Measurements from ENCODE around the gene CTNNA3. TPM values are rescaled to one million over a fixed set of nuclear protein-coding genes. Genes with fewer than 3 reads are reported as not detected.

Gene CTNNA3
- total and polyA plus RNA-seq, 2 of the 4 experiments (the other 2 are of a cell fraction), result 0.19 to 0.90 TPM

GRCh38 chr10:66860376-66860945 is 835.5 kb downstream of the CTNNA3 start:
- H3K9me1 ChIP-seq (ENCODE audit: insufficient read depth, low read length), result no peaks in the 10 kb centered on the region
- no TSS peak for BruUV-seq (replicated peaks)
- no peaks in the 10 kb centered on the region for H3K9me3 ChIP-seq (ENCODE audit: control insufficient read depth, insufficient read depth, low read length)
- H2AK5ac ChIP-seq (ENCODE audit: low read depth, low read length), result no peak overlapping the region
- H3K36me3 ChIP-seq (ENCODE audit: control insufficient read depth, insufficient read depth, low read length), result no peaks in the 10 kb centered on the region
- H3K4me2 ChIP-seq (ENCODE audit: low read depth, low read length), result no peak overlapping the region
- H4K91ac ChIP-seq (ENCODE audit: insufficient read depth, low read depth, low read length), result no peak overlapping the region
- no peak overlapping the region for H2BK20ac ChIP-seq (ENCODE audit: low read depth, low read length)
- no peak overlapping the region for H3K18ac ChIP-seq (ENCODE audit: low read depth, low read length)
- no peak overlapping the region for H2BK5ac ChIP-seq (ENCODE audit: low read depth, low read length, poor library complexity, severe bottlenecking)
- in situ Hi-C loops (cut with MboI; ENCODE audit: low sequenced_read_pairs) (no loop called here), dilution Hi-C loops (cut with HindIII; ENCODE audit: low sequenced_read_pairs, unreplicated experiment) (no loop called here), intact Hi-C loops (cut with micrococcal nuclease) (no loop called here)
- no peak overlapping the region for H3K27ac ChIP-seq (ENCODE audit: insufficient read depth, low read length)
- ATAC-seq (ENCODE audit: low read depth), result no peak
- no peak overlapping the region for H3K9ac ChIP-seq (ENCODE audit: low read depth, low read length)
- ChIA-PET CTCF (no interaction called here), POLR2A (ENCODE audit: unreplicated experiment) (no interaction called here)
- no peak for DNase-seq
- no peaks in the 10 kb centered on the region for H3K79me1 ChIP-seq (ENCODE audit: low read depth in 1 of 2, low read length in 2 of 2)
- no CpG with 5 or more reads among the region's 2 CpGs for WGBS, 2 experiments (ENCODE audit: extremely low coverage in 2 of 2, insufficient read length in 1 of 2)
- H3K27me3 ChIP-seq (ENCODE audit: control insufficient read depth, insufficient read depth, low read length), result no peaks in the 10 kb centered on the region
- no peak overlapping the region for H3K4me3 ChIP-seq (ENCODE audit: insufficient read depth, low read depth, low read length)
- no peak overlapping the region for H4K5ac ChIP-seq (ENCODE audit: low read depth, low read length)
- H2BK15ac ChIP-seq (ENCODE audit: low read depth, low read length), result no peak overlapping the region
- H3K4me1 ChIP-seq (ENCODE audit: control insufficient read depth, insufficient read depth, low read length), result no peaks in the 10 kb centered on the region
- no peaks in the 10 kb centered on the region for H4K20me1 ChIP-seq (ENCODE audit: insufficient read depth, low read length)
- TF ChIP-seq RCOR1 (IDR thresholded peaks at IDR 0.05; ENCODE audit: insufficient replicate concordance, low read length) (no peak), FOS (IDR thresholded peaks at IDR 0.05; ENCODE audit: low read depth, low read length) (no peak), RFX5 (IDR thresholded peaks at IDR 0.05; ENCODE audit: low read depth, low read length) (no peak), MAZ (IDR thresholded peaks at IDR 0.05; ENCODE audit: borderline replicate concordance, low read depth, low read length) (no peak), POLR2A (IDR thresholded peaks at IDR 0.05; ENCODE audit: low read depth, low read length) (no peak), MXI1 (IDR thresholded peaks at IDR 0.05; ENCODE audit: borderline replicate concordance, low read depth, low read length) (no peak), BHLHE40 (IDR thresholded peaks at IDR 0.05; ENCODE audit: low read depth, low read length) (no peak)
- TF ChIP-seq, protein P1, sequence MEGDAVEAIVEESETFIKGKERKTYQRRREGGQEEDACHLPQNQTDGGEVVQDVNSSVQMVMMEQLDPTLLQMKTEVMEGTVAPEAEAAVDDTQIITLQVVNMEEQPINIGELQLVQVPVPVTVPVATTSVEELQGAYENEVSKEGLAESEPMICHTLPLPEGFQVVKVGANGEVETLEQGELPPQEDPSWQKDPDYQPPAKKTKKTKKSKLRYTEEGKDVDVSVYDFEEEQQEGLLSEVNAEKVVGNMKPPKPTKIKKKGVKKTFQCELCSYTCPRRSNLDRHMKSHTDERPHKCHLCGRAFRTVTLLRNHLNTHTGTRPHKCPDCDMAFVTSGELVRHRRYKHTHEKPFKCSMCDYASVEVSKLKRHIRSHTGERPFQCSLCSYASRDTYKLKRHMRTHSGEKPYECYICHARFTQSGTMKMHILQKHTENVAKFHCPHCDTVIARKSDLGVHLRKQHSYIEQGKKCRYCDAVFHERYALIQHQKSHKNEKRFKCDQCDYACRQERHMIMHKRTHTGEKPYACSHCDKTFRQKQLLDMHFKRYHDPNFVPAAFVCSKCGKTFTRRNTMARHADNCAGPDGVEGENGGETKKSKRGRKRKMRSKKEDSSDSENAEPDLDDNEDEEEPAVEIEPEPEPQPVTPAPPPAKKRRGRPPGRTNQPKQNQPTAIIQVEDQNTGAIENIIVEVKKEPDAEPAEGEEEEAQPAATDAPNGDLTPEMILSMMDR (conservative IDR thresholded peaks at IDR 0.05; ENCODE audit: low read depth, low read length), result no peak
- no peak overlapping the region for H3K4ac ChIP-seq (ENCODE audit: low read depth, low read length)
- H3K56ac ChIP-seq (ENCODE audit: extremely low read depth, insufficient read depth, low read length), result no peak overlapping the region
- H4K8ac ChIP-seq (ENCODE audit: low read depth in 2 of 2, low read length in 2 of 2), result no peak overlapping the region
- H2AK9ac ChIP-seq (replicated peaks; ENCODE audit: low read depth, low read length, poor library complexity), result no peak overlapping the region
- no peak overlapping the region for H3K14ac ChIP-seq (replicated peaks; ENCODE audit: low read depth, low read length)
- H2AFZ ChIP-seq (replicated peaks; ENCODE audit: low read length, poor library complexity), result no peak overlapping the region
- H2BK120ac ChIP-seq (ENCODE audit: low read depth, low read length), result no peak overlapping the region
- no peak overlapping the region for H3K23ac ChIP-seq (ENCODE audit: low read depth, low read length)
